GM10266 (cell line): ENCODE measurements around the gene ANKS1B.
"Not testable (repeated sequence)": the region's sequence is repeated elsewhere in the genome, so short reads cannot be mapped to it uniquely, and the experiment has no call there.

Source experiments
- DNase-seq: peaks from one replicate; pipeline ENCODE4 v3.0.0; 2012; ENCODE audit errors: extremely low spot score
- CTCF ChIP-seq: IDR thresholded peaks from 2 replicates; pipeline ENCODE4 v1.5.1; 2012; ENCODE audit warnings: mild to moderate bottlenecking, low read depth; ENCODE audit not compliant: control insufficient read depth, insufficient read depth; ENCODE audit errors: missing control alignments

The ANKS1B gene

GRCh38 chr12:99800605-99801004 lies 184.1 kb downstream of the ANKS1B start:
- no peak for TF ChIP-seq CTCF
- no peak for DNase-seq

DNA sequence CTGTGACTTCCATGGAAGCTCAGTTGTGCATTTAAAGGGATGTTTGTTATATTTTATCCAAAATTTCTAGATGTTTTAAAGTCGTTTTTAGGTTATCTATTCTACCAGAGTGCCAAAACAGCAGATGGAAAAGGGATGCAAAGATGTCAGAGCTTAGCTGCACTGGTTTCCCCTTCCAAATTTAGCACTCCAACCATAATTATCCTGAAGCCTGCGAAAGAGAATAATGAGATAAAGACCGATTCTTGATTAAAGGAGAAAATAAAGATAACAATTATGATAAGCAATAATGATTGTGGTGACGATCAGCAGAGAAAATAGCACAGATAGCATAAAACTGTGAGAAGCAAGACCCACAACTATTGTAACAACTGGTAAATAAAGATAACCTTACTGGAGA lies 186.8 kb downstream of the ANKS1B start:
- not testable (repeated sequence) for DNase-seq

- no peak for TF ChIP-seq CTCF
- DNase-seq: no peak
These were observed 201.3 kb downstream of the ANKS1B start for GRCh38 chr12:99783421-99783820.

DNA sequence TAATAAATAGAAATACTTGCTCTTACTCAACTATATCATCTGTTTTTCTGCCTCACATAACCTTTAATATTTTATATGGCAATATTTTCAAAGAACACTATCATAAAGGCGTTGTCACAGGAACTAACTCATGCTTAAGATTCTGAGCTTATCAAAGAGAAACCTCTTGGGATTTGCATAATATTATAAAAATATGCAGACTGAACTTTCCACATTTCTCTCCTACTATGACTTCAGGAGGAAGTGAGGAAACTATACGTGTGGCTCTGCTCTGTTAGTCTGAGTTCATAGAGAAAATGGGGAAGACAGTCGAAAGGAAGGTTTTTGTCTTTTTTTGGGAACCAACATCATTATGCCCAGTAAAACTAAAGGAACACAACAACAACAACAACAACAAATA lies 212.5 kb downstream of the ANKS1B start:
- TF ChIP-seq CTCF: no peak
- no peak for DNase-seq

- TF ChIP-seq CTCF: no peak
- no peak for DNase-seq
These were observed 213.1 kb downstream of the ANKS1B start for GRCh38 chr12:99771659-99772058.

DNA sequence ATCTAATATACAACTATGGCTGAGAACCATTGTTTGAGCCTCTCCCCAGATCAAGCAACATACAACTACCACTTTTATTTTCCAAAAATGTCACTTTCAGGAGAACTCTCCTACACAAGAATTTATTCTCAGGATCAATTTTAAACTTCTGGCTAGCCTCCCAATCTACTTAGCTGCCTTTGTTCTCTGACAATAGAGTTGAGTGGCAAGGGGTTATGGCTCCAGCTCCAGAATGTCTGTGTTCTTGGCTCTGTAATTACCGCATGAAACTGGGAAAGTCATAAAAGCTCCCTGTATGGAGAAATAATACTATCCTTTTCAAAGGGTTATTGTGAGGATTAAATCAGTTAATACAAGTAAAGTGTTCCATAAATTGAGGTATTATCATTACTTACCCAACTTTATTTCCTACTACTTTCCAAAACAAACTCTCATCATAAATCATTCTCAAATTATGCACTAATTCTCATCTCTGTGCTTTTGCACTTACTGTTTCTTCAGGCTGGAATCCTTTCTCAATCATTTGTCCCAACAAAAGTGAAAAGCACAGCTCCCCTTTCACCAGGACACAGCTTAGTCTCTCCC lies 215.2 kb downstream of the ANKS1B start:
- DNase-seq: no peak
- TF ChIP-seq CTCF: no peak

GRCh38 chr12:99768758-99769157 lies 216.0 kb downstream of the ANKS1B start:
- no peak for DNase-seq
- no peak for TF ChIP-seq CTCF

DNA sequence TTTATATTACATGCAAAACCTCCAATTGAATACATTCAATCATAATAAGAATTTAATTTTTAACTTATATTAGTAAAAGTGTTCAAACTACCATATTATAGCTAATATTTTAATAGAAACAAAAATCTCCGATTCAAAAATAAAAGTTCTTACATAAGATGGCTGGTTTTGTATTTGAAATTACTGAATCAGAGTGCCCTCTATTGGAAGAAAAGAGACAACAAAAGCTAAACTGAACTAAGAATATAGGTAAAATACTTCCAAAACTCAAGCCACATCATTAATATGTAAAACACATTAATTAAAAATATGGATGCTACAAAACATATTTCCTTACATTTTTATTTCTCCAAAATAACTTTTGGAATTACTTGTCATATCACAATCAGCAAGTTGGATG lies 216.9 kb downstream of the ANKS1B start:
- TF ChIP-seq CTCF: peak; percentile 37
- DNase-seq: peak; percentile 4
